GM21717 (cell line): ENCODE data around the gene ROR2.
"Not testable (repeated sequence)": the region's sequence is repeated elsewhere in the genome, so short reads cannot be mapped to it uniquely, and the experiment has no call there.

Source experiments
- ATAC-seq: cut with Tn5 transposase; IDR thresholded peaks from one replicate; pipeline ENCODE4 v1.9.1; 2021; ENCODE audit warnings: mild to moderate bottlenecking, moderate library complexity; ENCODE audit not compliant: unreplicated experiment

The ROR2 gene

GRCh38 chr9:91546574-91546973 lies 403.5 kb downstream of the ROR2 start:
- no peak for ATAC-seq

GRCh38 chr9:91541734-91542133 lies 408.3 kb downstream of the ROR2 start:
- ATAC-seq = no peak

GRCh38 chr9:91540506-91540905 lies 409.5 kb downstream of the ROR2 start:
- not testable (repeated sequence) for ATAC-seq

GRCh38 chr9:91536211-91536691 lies 413.8 kb downstream of the ROR2 start:
- ATAC-seq = no peak

GRCh38 chr9:91534374-91534773 lies 415.7 kb downstream of the ROR2 start:
- ATAC-seq = no peak

GRCh38 chr9:91533382-91533781 lies 416.6 kb downstream of the ROR2 start:
- no peak for ATAC-seq

- no peak for ATAC-seq
These were observed 417.7 kb downstream of the ROR2 start for GRCh38 chr9:91532325-91532724.

DNA sequence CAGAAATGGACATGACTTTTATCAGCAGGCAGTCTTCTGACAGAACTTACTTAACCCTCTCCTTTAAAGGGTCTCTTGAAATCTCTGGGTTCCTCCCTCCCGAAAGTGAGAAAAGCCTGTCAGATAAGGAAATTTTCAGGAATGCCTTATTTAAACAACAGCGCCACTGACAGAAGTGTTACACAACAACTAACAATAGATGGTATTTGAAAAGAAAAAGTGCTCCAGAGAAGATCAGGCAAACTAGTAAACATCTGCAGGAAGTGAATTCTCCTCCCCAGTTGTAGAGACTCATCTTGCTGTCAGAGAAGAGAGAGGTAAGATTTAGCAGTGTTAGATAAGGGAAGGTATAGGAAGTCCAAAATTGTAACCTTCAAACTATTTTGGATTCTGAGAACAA lies 419.2 kb downstream of the ROR2 start:
- no peak for ATAC-seq

GRCh38 chr9:91522481-91522880 lies 427.5 kb downstream of the ROR2 start:
- ATAC-seq = no peak

- ATAC-seq = no peak
These were observed 430.3 kb downstream of the ROR2 start for GRCh38 chr9:91519520-91520277.

- no peak for ATAC-seq
These were observed 431.6 kb downstream of the ROR2 start for GRCh38 chr9:91518462-91518861.

GRCh38 chr9:91517801-91518200 lies 432.2 kb downstream of the ROR2 start:
- ATAC-seq = no peak

- ATAC-seq = not testable (repeated sequence)
These were observed 432.7 kb downstream of the ROR2 start for GRCh38 chr9:91517332-91517731.

DNA sequence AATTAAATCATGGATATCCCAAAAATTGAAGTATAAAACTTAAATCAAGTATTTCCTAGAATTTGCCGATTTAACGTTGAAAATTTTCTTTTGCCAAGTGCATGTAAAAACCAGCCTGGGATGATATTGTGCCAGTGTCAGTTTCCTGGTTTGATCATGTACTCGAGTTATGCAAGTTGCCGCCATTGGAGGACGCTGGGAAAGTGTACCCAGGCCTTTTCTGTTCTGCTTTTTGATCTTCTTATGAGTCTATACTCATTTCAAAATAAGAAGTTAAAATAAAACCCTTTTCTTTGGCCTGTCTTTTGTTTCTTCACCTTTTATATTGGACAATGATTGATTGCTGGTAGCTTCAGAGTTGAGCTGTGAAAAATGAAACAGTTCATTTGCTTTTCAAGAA lies 433.3 kb downstream of the ROR2 start:
- ATAC-seq = no peak

- ATAC-seq = no peak
These were observed 433.9 kb downstream of the ROR2 start for GRCh38 chr9:91516081-91516480.

DNA sequence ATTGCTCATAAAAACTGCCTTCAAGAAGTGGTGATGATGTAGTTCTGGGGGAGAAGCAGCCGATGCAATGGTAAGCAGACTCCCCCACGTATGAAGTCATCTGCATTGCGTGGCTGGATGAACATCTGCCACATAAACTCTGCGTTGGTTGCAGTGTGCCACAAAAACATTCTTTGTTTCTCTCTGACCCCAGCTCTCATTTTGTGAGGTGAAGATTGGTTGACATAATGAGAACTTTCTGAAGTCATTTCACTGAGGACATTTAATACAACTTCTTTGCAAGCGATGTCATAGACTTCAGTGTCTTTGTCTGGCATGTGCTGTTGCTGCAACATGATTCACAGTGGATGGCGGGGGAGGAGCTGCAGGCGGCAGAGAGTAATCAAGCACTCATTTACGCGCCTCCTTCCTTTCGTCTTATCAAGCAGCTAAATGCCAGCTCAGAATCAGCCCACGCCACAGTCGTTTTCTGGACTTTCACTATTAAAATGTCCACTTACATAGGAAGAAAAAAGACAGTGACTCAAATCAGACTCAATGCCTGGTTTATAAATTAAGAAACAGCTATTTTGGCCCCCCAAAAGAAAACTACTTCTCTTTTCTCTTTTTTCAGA lies 434.8 kb downstream of the ROR2 start:
- peak; percentile 62 for ATAC-seq
